Measurements from ENCODE around the gene TMEM212. TPM values are rescaled to one million over a fixed set of nuclear protein-coding genes. Genes with fewer than 3 reads are reported as not detected.
A peak's percentile ranks its signal among the peaks of the same experiment; 100 is the strongest.

TMEM212 gene
- total and polyA plus RNA-seq, 9 of the 15 experiments (the other 6 are each of a cell fraction or from before 2014, with no cell fraction given), result not detected

DNA sequence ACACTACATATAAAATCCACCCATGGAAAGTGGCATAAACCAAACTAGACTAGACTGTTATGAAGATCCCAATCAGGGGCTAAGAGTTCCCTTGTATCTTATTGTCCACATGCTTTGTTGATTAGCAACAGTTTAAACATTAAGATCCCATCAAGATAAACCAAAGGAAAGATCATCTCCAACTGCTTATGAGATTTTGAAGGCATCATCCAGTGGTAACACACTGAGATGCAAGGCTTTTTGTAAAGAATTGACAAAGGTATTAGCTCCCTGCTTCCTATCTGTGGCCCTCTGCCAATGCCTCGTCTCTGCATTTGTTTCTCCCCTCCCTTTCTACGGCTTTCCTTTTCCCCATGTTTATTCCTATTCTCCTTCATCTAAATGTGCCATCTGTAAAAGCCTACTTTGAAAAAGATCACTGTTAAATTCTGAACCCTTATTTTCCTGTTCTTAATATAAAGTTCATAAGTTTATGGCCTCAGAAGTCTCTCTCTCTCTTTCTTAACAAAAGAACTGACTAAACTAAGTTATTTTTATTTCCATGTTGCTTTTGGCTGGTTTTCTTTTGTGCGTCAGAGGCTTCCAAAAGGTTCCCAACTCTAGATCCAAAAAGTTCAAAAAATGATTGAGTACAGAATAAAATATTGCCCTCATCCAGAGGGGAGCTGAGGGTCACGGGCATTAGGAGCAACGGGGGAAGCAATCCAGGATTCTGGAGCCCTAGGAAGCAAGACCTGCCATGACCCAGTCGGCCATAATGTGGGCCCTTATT, 38.3 kb upstream of the TMEM212 start (continued):
- no peak for TF ChIP-seq JUND (IDR thresholded peaks at IDR 0.05; ENCODE audit: borderline replicate concordance, low read depth, low read length)
- TF ChIP-seq JUND (tag; IDR thresholded peaks at IDR 0.05; ENCODE audit: borderline replicate concordance, low read depth, low read length), result no peak
- TF ChIP-seq ZNF431 (CRISPR knock-in tag; IDR thresholded peaks at IDR 0.05), result no peak
- TF ChIP-seq, protein P1, sequence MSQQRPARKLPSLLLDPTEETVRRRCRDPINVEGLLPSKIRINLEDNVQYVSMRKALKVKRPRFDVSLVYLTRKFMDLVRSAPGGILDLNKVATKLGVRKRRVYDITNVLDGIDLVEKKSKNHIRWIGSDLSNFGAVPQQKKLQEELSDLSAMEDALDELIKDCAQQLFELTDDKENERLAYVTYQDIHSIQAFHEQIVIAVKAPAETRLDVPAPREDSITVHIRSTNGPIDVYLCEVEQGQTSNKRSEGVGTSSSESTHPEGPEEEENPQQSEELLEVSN (IDR thresholded peaks at IDR 0.05; ENCODE audit: borderline replicate concordance in 1 of 2, extremely low read depth in 1 of 2, insufficient read depth in 1 of 2, insufficient read length in 1 of 2, low read depth in 1 of 2, low read length in 1 of 2, poor library complexity in 1 of 2, severe bottlenecking in 1 of 2), result no peak
- TF ChIP-seq, protein P2, sequence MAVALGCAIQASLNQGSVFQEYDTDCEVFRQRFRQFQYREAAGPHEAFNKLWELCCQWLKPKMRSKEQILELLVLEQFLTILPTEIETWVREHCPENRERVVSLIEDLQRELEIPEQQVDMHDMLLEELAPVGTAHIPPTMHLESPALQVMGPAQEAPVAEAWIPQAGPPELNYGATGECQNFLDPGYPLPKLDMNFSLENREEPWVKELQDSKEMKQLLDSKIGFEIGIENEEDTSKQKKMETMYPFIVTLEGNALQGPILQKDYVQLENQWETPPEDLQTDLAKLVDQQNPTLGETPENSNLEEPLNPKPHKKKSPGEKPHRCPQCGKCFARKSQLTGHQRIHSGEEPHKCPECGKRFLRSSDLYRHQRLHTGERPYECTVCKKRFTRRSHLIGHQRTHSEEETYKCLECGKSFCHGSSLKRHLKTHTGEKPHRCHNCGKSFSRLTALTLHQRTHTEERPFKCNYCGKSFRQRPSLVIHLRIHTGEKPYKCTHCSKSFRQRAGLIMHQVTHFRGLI (CRISPR knock-in tag; IDR thresholded peaks at IDR 0.05), result no peak
- peak; percentile 74 for TF ChIP-seq NFIC (IDR thresholded peaks at IDR 0.05)
- TF ChIP-seq, protein P3, sequence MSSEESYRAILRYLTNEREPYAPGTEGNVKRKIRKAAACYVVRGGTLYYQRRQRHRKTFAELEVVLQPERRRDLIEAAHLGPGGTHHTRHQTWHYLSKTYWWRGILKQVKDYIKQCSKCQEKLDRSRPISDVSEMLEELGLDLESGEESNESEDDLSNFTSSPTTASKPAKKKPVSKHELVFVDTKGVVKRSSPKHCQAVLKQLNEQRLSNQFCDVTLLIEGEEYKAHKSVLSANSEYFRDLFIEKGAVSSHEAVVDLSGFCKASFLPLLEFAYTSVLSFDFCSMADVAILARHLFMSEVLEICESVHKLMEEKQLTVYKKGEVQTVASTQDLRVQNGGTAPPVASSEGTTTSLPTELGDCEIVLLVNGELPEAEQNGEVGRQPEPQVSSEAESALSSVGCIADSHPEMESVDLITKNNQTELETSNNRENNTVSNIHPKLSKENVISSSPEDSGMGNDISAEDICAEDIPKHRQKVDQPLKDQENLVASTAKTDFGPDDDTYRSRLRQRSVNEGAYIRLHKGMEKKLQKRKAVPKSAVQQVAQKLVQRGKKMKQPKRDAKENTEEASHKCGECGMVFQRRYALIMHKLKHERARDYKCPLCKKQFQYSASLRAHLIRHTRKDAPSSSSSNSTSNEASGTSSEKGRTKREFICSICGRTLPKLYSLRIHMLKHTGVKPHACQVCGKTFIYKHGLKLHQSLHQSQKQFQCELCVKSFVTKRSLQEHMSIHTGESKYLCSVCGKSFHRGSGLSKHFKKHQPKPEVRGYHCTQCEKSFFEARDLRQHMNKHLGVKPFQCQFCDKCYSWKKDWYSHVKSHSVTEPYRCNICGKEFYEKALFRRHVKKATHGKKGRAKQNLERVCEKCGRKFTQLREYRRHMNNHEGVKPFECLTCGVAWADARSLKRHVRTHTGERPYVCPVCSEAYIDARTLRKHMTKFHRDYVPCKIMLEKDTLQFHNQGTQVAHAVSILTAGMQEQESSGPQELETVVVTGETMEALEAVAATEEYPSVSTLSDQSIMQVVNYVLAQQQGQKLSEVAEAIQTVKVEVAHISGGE (CRISPR knock-in tag; IDR thresholded peaks at IDR 0.05), result no peak
- TF ChIP-seq ZNF699 (CRISPR knock-in tag; IDR thresholded peaks at IDR 0.05; ENCODE audit: insufficient replicate concordance), result no peak
- no peak for TF ChIP-seq CBX1 (IDR thresholded peaks at IDR 0.05; ENCODE audit: low read depth)
- 0 out of 2 replicates have a peak, but pooled peaks have one; percentile 14 for TF ChIP-seq FOSL1 (tag; conservative IDR thresholded peaks at IDR 0.05)
- no peak for TF ChIP-seq ZNF347 (CRISPR knock-in tag; IDR thresholded peaks at IDR 0.05; ENCODE audit: low read depth)
- TF ChIP-seq ILK (tag; IDR thresholded peaks at IDR 0.05; ENCODE audit: borderline replicate concordance, low read depth), result no peak
- no peak for TF ChIP-seq BACH1 (tag; IDR thresholded peaks at IDR 0.05)
- TF ChIP-seq, protein P4, sequence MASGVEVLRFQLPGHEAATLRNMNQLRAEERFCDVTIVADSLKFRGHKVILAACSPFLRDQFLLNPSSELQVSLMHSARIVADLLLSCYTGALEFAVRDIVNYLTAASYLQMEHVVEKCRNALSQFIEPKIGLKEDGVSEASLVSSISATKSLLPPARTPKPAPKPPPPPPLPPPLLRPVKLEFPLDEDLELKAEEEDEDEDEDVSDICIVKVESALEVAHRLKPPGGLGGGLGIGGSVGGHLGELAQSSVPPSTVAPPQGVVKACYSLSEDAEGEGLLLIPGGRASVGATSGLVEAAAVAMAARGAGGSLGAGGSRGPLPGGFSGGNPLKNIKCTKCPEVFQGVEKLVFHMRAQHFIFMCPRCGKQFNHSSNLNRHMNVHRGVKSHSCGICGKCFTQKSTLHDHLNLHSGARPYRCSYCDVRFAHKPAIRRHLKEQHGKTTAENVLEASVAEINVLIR (CRISPR knock-in tag; IDR thresholded peaks at IDR 0.05), result no peak
- TF ChIP-seq NCOR1 (IDR thresholded peaks at IDR 0.05), result 0 out of 2 replicates have a peak, but pooled peaks have one; percentile 34
- peak; percentile 72 for TF ChIP-seq ARID1B (IDR thresholded peaks at IDR 0.05)
- no peak for TF ChIP-seq ZBTB8A (IDR thresholded peaks at IDR 0.05; ENCODE audit: partially characterized antibody)
- 0 out of 2 replicates have a peak, but pooled peaks have one; percentile 15 for TF ChIP-seq L3MBTL2 (IDR thresholded peaks at IDR 0.05)
- 0 out of 2 replicates have a peak, but pooled peaks have one; percentile 36 for TF ChIP-seq MTA1 (IDR thresholded peaks at IDR 0.05; ENCODE audit: borderline replicate concordance)
- peak; percentile 20; the same call in 1 of the 2 replicates for TF ChIP-seq MTA2 (IDR thresholded peaks at IDR 0.05; ENCODE audit: low read depth)
